HEK293 (cell line): Measurements from ENCODE around the gene ZNF445.

Source experiments
- CTCF ChIP-seq: fragments of 450-650 bp; formaldehyde crosslinking; IDR thresholded peaks from 2 replicates; pipeline ENCODE4 v1.5.1; 2016; ENCODE audit warnings: missing biosample characterization, missing genetic modification characterization
- SALL2 ChIP-seq: fragments of 450-650 bp; formaldehyde crosslinking; IDR thresholded peaks from 2 replicates; pipeline ENCODE4 v1.5.0; 2017; ENCODE audit warnings: missing biosample characterization, mild to moderate bottlenecking, missing genetic modification characterization, borderline replicate concordance
- SETDB1 ChIP-seq: IDR thresholded peaks from one replicate; pipeline ENCODE4 v1.6.1; 2017; ENCODE audit warnings: mild to moderate bottlenecking, low read length, moderate library complexity, mixed read lengths; ENCODE audit not compliant: insufficient read length
- SP7 ChIP-seq: fragments of 450-650 bp; formaldehyde crosslinking; IDR thresholded peaks from 2 replicates; pipeline ENCODE4 v1.5.1; 2016; ENCODE audit warnings: missing biosample characterization, missing genetic modification characterization
- TSHZ1 ChIP-seq: fragments of 450-650 bp; formaldehyde crosslinking; IDR thresholded peaks from 2 replicates; pipeline ENCODE4 v1.5.1; 2016; ENCODE audit warnings: missing biosample characterization, missing genetic modification characterization, borderline replicate concordance

GRCh38 chr3:44509393-44509921, 32.0 kb upstream of the ZNF445 start:
- TF ChIP-seq CTCF (tag by site-specific recombination) (no peak), SALL2 (tag by site-specific recombination) (no peak), SP7 (tag by site-specific recombination) (no peak), TSHZ1 (tag by site-specific recombination) (no peak), SETDB1 (no peak)
